ENCODE results near the gene TBC1D22A.
"Not testable (repeated sequence)": the region's sequence is repeated elsewhere in the genome, so short reads cannot be mapped to it uniquely, and the experiment has no call there.

Gene TBC1D22A

GRCh38 chr22:46972901-46973831, 210.7 kb downstream of the TBC1D22A start:
- DNase-seq = no peak
- TF ChIP-seq POLR2A (IDR thresholded peaks at IDR 0.05; ENCODE audit: low read length) (no peak), GATA1 (IDR thresholded peaks at IDR 0.05; ENCODE audit: low read depth, low read length) (no peak)

- TF ChIP-seq POLR2A (IDR thresholded peaks at IDR 0.05; ENCODE audit: low read length) (no peak), GATA1 (IDR thresholded peaks at IDR 0.05; ENCODE audit: low read depth, low read length) (no peak)
Measured at GRCh38 chr22:46974077-46974476, 211.6 kb downstream of the TBC1D22A start.

GRCh38 chr22:46974631-46975585, 212.5 kb downstream of the TBC1D22A start:
- TF ChIP-seq GATA1 (IDR thresholded peaks at IDR 0.05; ENCODE audit: low read depth, low read length) (no peak), POLR2A (IDR thresholded peaks at IDR 0.05; ENCODE audit: low read length) (no peak)
- no peak for DNase-seq

More at GRCh38 chr22:46974077-46974476, 211.6 kb downstream of the TBC1D22A start:
- no peak for DNase-seq

GRCh38 chr22:46976143-46976542, 213.7 kb downstream of the TBC1D22A start:
- TF ChIP-seq GATA1 (IDR thresholded peaks at IDR 0.05; ENCODE audit: low read depth, low read length) (no peak), POLR2A (IDR thresholded peaks at IDR 0.05; ENCODE audit: low read length) (no peak)
- DNase-seq = no peak

- no peak for DNase-seq
- TF ChIP-seq GATA1 (IDR thresholded peaks at IDR 0.05; ENCODE audit: low read depth, low read length) (no peak), POLR2A (IDR thresholded peaks at IDR 0.05; ENCODE audit: low read length) (no peak)
Measured at GRCh38 chr22:46976598-46976997, 214.1 kb downstream of the TBC1D22A start.

GRCh38 chr22:46977656-46978343, 215.3 kb downstream of the TBC1D22A start:
- no peak for DNase-seq
- TF ChIP-seq POLR2A (IDR thresholded peaks at IDR 0.05; ENCODE audit: low read length) (no peak), GATA1 (IDR thresholded peaks at IDR 0.05; ENCODE audit: low read depth, low read length) (no peak)

- not testable (repeated sequence) for DNase-seq
Measured at GRCh38 chr22:46978668-46979067, 216.2 kb downstream of the TBC1D22A start.

GRCh38 chr22:46979506-46979905, 217.1 kb downstream of the TBC1D22A start:
- TF ChIP-seq GATA1 (IDR thresholded peaks at IDR 0.05; ENCODE audit: low read depth, low read length) (no peak), POLR2A (IDR thresholded peaks at IDR 0.05; ENCODE audit: low read length) (no peak)

GRCh38 chr22:46980392-46980791, 217.9 kb downstream of the TBC1D22A start:
- no peak for DNase-seq
- TF ChIP-seq GATA1 (IDR thresholded peaks at IDR 0.05; ENCODE audit: low read depth, low read length) (no peak), POLR2A (IDR thresholded peaks at IDR 0.05; ENCODE audit: low read length) (no peak)

More at GRCh38 chr22:46979506-46979905, 217.1 kb downstream of the TBC1D22A start:
- no peak for DNase-seq

GRCh38 chr22:46982635-46983034, 220.2 kb downstream of the TBC1D22A start:
- no peak for TF ChIP-seq GATA1 (IDR thresholded peaks at IDR 0.05; ENCODE audit: low read depth, low read length)
- no peak for TF ChIP-seq POLR2A (IDR thresholded peaks at IDR 0.05; ENCODE audit: low read length)
- no peak for DNase-seq

- TF ChIP-seq POLR2A (IDR thresholded peaks at IDR 0.05; ENCODE audit: low read length) (no peak), GATA1 (IDR thresholded peaks at IDR 0.05; ENCODE audit: low read depth, low read length) (no peak)
- DNase-seq = no peak
Measured at GRCh38 chr22:46983046-46983445, 220.6 kb downstream of the TBC1D22A start.

GRCh38 chr22:46984751-46985506, 222.5 kb downstream of the TBC1D22A start:
- no peak for DNase-seq
- no peak for TF ChIP-seq POLR2A (IDR thresholded peaks at IDR 0.05; ENCODE audit: low read length)
- TF ChIP-seq GATA1 (IDR thresholded peaks at IDR 0.05; ENCODE audit: low read depth, low read length) = no peak

- DNase-seq = no peak
- no peak for TF ChIP-seq POLR2A (IDR thresholded peaks at IDR 0.05; ENCODE audit: low read length)
- TF ChIP-seq GATA1 (IDR thresholded peaks at IDR 0.05; ENCODE audit: low read depth, low read length) = no peak
Measured at GRCh38 chr22:46985507-46985882, 223.0 kb downstream of the TBC1D22A start.
